ENCODE results near the gene TMEM121B. TPM values are rescaled to one million over a fixed set of nuclear protein-coding genes. Genes with fewer than 3 reads are reported as not detected.

The TMEM121B gene
- total and polyA plus RNA-seq, 2 experiments from 2014 or later = 2.0 to 7.2 TPM

DNA sequence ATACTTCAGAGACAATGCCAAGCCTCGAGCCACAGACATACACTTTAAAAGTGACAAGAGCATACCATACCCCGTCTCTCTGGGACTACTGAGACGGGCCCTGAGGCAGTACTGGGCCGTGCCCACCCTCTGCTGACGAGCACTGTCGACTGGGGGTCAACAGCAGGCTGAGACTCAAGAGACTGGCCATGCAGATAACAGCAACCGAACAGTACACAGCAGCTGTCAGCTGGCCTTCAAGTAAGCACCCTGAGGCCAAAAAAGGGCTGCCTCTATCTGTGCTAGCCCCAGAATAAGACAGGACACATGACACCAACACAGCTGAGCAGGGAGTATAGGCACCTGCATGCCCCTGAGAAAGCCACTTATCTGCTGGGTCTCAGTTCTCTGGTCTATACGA, 18.9 kb upstream of the TMEM121B start:
- peaks cover 3% of the 10 kb centered on the region; the same call in 2 of the 3 replicates for H3K4me1 Mint-ChIP-seq
- Histone ChIP-seq H3K4me2 (no peak overlapping the region), H3F3A (replicated peaks; ENCODE audit: low read depth) (peaks cover 16% of the 10 kb centered on the region), H3K4me1 (ENCODE audit: insufficient read depth) (no peaks in the 10 kb centered on the region), H3K27ac (ENCODE audit: low read depth) (no peak overlapping the region), H3K79me2 (replicated peaks; ENCODE audit: insufficient read depth) (peaks cover 4% of the 10 kb centered on the region; the same call in 1 of the 2 replicates), H3K9me2 (ENCODE audit: insufficient read depth) (no peaks in the 10 kb centered on the region), H2AFZ (no peak overlapping the region), H3K27me3 (ENCODE audit: insufficient read depth) (no peaks in the 10 kb centered on the region), H3K36me3 (ENCODE audit: insufficient read depth) (no peaks in the 10 kb centered on the region; the same call in 1 of the 2 replicates), H4K20me1 (replicated peaks; ENCODE audit: insufficient read depth) (peaks cover 9% of the 10 kb centered on the region), H3K4me3 (no peak overlapping the region)
- H3K9me3 Mint-ChIP-seq = no peaks in the 10 kb centered on the region; the same call in 2 of the 3 replicates
- DNase-seq (ENCODE audit: low spot score) (no peak), ATAC-seq (no peak)
- H3K4me3 Mint-ChIP-seq = no peak overlapping the region
- TF ChIP-seq, protein P1, sequence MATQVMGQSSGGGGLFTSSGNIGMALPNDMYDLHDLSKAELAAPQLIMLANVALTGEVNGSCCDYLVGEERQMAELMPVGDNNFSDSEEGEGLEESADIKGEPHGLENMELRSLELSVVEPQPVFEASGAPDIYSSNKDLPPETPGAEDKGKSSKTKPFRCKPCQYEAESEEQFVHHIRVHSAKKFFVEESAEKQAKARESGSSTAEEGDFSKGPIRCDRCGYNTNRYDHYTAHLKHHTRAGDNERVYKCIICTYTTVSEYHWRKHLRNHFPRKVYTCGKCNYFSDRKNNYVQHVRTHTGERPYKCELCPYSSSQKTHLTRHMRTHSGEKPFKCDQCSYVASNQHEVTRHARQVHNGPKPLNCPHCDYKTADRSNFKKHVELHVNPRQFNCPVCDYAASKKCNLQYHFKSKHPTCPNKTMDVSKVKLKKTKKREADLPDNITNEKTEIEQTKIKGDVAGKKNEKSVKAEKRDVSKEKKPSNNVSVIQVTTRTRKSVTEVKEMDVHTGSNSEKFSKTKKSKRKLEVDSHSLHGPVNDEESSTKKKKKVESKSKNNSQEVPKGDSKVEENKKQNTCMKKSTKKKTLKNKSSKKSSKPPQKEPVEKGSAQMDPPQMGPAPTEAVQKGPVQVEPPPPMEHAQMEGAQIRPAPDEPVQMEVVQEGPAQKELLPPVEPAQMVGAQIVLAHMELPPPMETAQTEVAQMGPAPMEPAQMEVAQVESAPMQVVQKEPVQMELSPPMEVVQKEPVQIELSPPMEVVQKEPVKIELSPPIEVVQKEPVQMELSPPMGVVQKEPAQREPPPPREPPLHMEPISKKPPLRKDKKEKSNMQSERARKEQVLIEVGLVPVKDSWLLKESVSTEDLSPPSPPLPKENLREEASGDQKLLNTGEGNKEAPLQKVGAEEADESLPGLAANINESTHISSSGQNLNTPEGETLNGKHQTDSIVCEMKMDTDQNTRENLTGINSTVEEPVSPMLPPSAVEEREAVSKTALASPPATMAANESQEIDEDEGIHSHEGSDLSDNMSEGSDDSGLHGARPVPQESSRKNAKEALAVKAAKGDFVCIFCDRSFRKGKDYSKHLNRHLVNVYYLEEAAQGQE (IDR thresholded peaks at IDR 0.05; ENCODE audit: unreplicated experiment) = no peak
- TF ChIP-seq JUNB (IDR thresholded peaks at IDR 0.05; ENCODE audit: unreplicated experiment) (no peak), NANOG (IDR thresholded peaks at IDR 0.05; ENCODE audit: borderline replicate concordance) (no peak), CTCF (conservative IDR thresholded peaks at IDR 0.05; ENCODE audit: low read depth in 2 of 2) (no peak), STAT1 (IDR thresholded peaks at IDR 0.05; ENCODE audit: unreplicated experiment) (no peak), ZNF114 (CRISPR knock-in tag; IDR thresholded peaks at IDR 0.05) (no peak), POLR2AphosphoS5 (IDR thresholded peaks at IDR 0.05; ENCODE audit: low read depth) (no peak), EZH2phosphoT487 (IDR thresholded peaks at IDR 0.05; ENCODE audit: unreplicated experiment) (no peak), EZH2 (IDR thresholded peaks at IDR 0.05; ENCODE audit: low read depth, unreplicated experiment) (no peak), CREB1 (CRISPR knock-in tag; IDR thresholded peaks at IDR 0.05; ENCODE audit: low read depth) (no peak), ZNF331 (CRISPR knock-in tag; IDR thresholded peaks at IDR 0.05; ENCODE audit: low read depth) (no peak), ETS1 (IDR thresholded peaks at IDR 0.05) (no peak)
- TF ChIP-seq, protein P2, sequence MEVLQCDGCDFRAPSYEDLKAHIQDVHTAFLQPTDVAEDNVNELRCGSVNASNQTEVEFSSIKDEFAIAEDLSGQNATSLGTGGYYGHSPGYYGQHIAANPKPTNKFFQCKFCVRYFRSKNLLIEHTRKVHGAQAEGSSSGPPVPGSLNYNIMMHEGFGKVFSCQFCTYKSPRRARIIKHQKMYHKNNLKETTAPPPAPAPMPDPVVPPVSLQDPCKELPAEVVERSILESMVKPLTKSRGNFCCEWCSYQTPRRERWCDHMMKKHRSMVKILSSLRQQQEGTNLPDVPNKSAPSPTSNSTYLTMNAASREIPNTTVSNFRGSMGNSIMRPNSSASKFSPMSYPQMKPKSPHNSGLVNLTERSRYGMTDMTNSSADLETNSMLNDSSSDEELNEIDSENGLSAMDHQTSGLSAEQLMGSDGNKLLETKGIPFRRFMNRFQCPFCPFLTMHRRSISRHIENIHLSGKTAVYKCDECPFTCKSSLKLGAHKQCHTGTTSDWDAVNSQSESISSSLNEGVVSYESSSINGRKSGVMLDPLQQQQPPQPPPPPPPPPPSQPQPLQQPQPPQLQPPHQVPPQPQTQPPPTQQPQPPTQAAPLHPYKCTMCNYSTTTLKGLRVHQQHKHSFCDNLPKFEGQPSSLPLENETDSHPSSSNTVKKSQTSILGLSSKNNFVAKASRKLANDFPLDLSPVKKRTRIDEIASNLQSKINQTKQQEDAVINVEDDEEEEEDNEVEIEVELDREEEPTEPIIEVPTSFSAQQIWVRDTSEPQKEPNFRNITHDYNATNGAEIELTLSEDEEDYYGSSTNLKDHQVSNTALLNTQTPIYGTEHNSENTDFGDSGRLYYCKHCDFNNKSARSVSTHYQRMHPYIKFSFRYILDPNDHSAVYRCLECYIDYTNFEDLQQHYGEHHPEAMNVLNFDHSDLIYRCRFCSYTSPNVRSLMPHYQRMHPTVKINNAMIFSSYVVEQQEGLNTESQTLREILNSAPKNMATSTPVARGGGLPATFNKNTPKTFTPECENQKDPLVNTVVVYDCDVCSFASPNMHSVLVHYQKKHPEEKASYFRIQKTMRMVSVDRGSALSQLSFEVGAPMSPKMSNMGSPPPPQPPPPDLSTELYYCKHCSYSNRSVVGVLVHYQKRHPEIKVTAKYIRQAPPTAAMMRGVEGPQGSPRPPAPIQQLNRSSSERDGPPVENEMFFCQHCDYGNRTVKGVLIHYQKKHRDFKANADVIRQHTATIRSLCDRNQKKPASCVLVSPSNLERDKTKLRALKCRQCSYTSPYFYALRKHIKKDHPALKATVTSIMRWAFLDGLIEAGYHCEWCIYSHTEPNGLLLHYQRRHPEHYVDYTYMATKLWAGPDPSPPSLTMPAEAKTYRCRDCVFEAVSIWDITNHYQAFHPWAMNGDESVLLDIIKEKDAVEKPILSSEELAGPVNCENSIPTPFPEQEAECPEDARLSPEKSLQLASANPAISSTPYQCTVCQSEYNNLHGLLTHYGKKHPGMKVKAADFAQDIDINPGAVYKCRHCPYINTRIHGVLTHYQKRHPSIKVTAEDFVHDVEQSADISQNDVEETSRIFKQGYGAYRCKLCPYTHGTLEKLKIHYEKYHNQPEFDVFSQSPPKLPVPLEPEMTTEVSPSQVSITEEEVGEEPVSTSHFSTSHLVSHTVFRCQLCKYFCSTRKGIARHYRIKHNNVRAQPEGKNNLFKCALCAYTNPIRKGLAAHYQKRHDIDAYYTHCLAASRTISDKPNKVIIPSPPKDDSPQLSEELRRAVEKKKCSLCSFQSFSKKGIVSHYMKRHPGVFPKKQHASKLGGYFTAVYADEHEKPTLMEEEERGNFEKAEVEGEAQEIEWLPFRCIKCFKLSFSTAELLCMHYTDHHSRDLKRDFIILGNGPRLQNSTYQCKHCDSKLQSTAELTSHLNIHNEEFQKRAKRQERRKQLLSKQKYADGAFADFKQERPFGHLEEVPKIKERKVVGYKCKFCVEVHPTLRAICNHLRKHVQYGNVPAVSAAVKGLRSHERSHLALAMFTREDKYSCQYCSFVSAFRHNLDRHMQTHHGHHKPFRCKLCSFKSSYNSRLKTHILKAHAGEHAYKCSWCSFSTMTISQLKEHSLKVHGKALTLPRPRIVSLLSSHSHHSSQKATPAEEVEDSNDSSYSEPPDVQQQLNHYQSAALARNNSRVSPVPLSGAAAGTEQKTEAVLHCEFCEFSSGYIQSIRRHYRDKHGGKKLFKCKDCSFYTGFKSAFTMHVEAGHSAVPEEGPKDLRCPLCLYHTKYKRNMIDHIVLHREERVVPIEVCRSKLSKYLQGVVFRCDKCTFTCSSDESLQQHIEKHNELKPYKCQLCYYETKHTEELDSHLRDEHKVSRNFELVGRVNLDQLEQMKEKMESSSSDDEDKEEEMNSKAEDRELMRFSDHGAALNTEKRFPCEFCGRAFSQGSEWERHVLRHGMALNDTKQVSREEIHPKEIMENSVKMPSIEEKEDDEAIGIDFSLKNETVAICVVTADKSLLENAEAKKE (CRISPR knock-in tag; IDR thresholded peaks at IDR 0.05) = no peak
- H3K27me3 Mint-ChIP-seq (ENCODE audit: insufficient read depth, low read depth, poor library complexity) = peaks cover 1% of the 10 kb centered on the region
- H3K27ac Mint-ChIP-seq = no peak overlapping the region
- H3K36me3 Mint-ChIP-seq (ENCODE audit: low read depth) = peaks cover 51% of the 10 kb centered on the region

Data from GM23338 (cell line).